Measurements from ENCODE around the gene HDAC4.
"Not testable (repeated sequence)": the region's sequence is repeated elsewhere in the genome, so short reads cannot be mapped to it uniquely, and the experiment has no call there.

The HDAC4 gene

GRCh38 chr2:239050252-239050649, 350.6 kb downstream of the HDAC4 start:
- DNase-seq = no peak

DNA sequence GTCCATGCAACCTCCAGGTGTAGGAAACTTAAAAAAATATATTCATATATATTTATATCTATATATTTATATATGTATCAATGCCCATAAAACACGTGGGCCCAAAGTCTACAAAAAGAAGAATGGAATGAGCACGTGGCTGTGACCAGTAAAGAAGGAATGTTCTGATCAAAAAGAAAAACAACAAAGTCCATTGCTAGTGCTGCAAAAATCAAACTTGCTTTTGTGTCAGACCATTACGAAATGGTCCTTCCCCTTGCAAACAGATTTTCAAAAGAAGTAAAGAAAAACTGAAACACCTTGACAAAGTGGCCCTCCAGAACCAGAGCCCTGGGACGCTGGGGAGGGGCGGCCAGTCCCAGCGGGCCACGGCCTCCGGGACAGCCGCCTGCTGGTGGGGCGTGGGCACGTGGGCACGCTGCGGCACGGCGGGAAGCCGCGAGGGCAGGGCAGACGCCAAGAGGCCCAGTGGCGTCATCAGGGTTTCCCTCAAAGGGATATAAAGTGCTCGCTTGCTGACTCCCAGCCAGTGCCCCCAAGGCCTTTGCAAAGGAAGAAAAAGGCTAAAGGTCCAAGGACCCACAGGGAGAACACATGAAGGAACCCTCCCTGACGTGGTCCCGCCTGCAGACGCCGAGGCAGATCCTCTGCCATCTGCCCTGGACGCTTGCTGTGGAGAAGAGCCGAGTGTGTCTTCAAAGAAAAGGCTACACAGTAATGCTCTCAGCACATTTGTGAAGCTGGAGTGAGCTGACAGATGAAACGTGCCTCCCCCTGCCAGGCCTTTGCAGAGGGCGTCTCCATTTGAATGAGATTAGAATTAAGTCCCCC, 351.2 kb downstream of the HDAC4 start:
- no peak for DNase-seq

- DNase-seq = no peak
Measured at GRCh38 chr2:239048736-239049135, 352.1 kb downstream of the HDAC4 start.

DNA sequence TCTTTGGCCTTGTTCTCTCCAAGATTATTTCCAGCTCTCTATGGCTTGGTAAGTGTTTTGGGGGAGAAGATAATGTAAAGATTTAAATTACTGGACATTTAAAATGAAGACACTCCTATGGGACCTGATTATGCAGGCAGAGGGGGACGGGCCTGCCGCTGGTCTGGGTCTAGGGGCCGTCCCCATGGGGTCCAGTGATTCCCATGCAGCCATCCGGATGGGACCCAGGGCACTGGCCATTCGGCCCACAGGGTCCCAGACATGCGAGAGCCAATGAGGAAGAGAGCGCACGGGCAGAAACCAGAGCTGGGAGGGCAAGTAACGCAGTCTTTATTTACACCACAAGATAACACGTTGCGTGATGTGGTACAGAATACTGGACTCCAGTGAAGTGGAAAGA, 353.0 kb downstream of the HDAC4 start:
- no peak for DNase-seq

GRCh38 chr2:239047420-239047819, 353.4 kb downstream of the HDAC4 start:
- no peak for DNase-seq

GRCh38 chr2:239046822-239047221, 354.0 kb downstream of the HDAC4 start:
- no peak for DNase-seq

DNA sequence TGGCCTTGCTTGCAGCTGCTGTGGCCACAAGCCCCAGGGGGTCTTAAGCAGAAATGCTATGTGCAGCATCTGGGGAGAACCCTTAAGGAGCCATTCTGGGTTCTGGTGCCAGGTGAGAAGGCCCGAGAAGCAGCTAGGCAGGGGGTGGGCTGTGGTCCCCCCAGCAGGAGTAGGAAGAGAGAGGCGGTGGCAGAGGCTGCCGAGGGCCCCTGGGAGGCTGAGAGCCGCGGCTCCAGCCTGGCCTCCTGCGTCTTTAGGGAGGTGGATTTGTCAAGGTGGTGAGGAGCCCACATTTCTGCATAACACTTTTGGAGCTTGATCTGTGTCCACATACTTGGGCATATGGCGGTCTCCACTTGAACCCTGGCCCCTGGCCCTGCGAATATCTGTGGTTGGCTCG, 356.5 kb downstream of the HDAC4 start:
- DNase-seq = no peak

DNA sequence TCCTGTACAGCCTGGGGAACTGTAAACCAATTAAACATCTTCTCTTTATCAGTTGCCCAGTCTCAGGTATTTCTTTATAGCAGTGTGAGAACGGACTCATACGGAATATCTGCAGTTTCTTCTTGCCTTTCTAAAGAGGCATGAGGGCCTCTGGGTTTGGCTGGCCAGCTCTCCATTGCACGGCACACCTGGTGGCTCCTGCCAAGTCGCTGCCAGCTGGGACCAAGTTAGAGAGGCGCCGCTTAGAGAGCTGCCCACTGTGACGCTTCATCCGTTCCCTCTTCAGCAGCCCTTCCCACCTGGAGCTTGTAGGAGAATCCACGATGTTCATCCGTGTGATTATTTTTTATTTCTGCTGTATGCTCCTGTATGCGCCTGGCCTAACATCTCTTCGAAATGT, 357.5 kb downstream of the HDAC4 start:
- no peak for DNase-seq

DNA sequence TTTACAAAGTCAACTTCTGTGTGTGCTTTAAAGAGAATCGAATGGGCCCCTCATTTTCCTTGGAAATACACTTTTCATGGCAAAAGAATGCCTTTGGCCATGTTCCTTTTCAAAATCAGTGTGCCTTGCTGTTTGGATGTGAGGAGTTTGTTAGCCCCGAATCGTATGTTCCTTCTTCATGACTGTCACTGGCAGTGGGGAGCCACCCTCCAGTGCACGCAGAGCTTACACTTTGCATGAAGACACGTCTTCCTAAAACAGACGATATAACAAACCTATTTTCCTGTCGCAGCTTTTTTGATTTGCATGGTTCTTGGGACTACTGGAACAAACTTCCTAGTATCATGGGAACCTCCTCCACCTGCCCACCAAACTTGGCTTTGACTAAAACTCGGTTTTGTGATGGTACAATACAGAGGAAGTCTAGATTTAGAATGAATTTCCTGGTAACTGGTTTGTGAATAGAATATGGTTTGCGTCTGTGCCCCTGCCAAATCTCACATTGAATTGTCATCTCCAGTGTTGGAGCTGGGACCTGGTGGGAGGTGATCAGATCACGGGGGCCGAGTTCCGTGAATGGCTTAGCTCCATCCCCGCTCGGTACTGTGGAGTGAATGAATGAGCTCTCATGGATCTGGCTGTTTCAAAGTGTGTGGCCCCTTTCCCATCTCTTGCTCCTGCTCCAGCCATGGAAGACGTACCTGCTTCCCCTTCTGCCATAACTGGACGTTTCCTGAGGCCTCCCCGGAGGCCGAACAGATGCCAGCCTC, 358.1 kb downstream of the HDAC4 start:
- no peak for DNase-seq

DNA sequence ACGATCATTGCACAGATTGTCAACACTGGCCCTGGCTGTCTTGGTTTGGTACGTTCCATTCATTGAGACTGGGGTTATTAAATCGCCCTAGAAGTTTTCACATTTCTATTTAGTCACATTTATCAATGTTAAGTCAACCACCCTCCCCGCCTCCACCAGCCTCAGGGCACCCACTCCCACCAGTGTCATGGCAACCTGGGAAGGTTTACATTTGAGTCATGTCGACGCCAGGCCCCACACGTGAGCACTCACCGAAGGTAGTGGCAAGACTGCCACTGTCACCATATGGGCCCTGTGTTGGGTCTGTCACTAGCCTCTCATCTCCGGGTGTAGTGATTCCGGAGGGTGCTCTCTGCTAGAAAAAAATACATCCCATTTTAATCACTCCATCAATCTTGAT, 358.8 kb downstream of the HDAC4 start:
- DNase-seq = no peak

GRCh38 chr2:239041062-239041461, 359.8 kb downstream of the HDAC4 start:
- no peak for DNase-seq

GRCh38 chr2:239040152-239040761, 360.6 kb downstream of the HDAC4 start:
- no peak for DNase-seq

DNA sequence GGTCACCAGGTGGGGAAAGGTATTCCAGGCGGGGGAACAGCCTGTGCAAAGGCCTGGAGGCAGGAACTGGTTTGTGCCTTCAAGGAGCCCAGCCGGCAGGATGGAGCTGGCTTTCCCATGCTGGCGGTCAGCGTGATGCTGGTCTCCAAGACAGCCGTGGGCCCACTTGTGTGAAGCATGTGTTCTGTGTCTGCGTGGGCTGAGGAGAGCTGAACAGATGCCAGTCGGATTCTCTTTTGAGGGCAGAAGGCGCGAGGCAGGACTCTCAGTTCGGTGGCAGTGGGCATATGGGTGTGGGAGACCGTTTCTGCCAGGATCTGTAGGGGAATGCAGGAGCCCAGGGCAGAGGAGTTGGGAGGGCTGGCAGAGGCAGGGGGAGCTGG, 361.4 kb downstream of the HDAC4 start:
- DNase-seq = no peak

GRCh38 chr2:239038773-239039478, 361.9 kb downstream of the HDAC4 start:
- DNase-seq = no peak

DNA sequence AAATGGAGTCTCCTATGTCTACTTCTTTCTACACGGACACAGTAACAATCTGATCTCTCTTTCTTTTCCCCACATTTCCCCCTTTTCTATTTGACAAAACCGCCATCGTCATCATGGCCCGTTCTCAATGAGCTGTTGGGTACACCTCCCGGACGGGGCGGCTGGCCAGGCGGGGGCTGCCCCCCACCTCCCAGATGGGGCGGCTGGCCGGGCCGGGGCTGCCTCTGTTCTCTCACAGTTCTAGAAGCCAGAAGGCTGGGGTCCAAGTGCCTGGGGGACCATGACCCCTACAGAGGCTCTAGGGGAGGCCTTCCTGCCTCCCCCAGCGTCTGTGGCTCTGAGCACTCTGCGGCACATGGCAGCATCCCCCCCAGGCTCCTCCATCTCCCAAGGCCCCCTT, 362.5 kb downstream of the HDAC4 start:
- DNase-seq = not testable (repeated sequence)

DNA sequence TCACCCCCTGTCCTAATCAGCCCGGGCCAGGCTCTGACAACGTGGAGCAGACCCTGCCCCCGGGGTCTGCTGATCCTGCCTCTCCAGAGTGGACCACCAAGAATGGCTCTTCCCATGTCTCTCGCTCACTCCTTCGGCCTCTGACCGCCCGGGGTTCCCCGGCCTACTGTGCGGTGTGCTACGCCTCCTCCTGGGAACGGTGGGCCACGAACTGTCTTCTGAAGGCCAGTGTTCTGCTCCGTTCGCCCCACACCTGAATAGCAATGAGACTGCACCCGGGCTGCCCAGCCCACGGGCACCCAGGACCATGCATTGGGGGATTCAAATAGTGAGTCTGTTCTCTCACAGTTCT, 363.3 kb downstream of the HDAC4 start:
- DNase-seq = no peak

DNA sequence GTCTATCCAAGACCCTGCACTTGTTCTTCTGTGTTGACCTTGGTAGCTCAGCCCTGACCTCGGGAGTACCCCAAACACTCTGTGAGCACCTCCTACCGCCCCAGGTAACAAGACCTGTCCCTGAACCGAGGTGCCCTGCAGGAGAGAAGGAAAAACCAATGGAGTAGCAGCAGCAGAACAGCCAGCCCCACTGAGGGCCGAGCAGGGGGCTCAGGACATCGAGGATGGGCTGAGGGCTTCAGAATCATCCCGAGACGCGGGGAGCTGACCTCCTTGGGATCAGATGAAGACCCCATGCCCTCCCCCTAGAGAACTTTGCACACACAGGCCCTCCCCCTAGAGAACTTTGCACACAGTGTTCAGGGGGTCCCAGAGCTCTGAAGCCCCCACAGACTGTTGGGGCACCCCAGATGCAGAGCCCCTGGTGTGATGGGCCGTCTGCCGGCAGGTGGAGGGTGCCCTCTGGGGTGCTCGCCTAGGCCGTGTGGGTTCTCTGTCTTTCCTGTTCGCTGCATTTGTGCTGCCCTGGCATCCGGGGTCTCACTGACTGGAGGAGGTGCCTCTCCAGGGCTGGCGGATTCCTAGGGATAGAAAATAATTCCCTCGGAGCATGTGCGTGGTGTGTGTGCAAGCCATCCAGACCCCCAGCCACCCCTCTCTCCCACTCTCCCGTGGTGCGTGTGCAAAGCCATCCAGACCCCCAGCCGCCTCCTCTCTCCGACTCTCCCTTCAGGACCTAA, 363.8 kb downstream of the HDAC4 start:
- DNase-seq = no peak

- no peak for DNase-seq
Measured at GRCh38 chr2:239035997-239036731, 364.7 kb downstream of the HDAC4 start.

DNA sequence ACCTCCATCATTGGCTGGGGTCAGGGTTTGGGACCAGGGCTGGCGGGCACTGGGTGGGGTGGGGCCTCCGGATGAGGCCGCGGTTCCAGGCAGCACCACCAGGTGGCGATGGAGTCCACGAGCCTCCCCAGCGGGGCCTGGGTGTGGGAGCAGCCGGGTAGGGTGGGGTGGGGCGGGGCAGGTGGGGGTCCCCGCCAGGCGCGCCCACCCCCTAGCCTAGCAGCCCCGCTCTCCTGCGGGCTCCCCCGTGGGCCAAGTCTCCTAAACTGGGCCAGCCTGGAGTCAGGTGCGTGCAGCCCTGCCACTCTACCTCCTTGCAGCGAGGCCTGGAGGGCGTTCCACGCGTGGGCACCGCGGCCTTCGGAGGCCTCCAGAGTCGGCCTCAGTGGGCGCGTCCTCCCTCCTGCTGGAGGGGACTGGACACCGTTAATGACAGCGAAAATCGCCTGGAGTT, 365.4 kb downstream of the HDAC4 start:
- peak; percentile 89 for DNase-seq

DNA sequence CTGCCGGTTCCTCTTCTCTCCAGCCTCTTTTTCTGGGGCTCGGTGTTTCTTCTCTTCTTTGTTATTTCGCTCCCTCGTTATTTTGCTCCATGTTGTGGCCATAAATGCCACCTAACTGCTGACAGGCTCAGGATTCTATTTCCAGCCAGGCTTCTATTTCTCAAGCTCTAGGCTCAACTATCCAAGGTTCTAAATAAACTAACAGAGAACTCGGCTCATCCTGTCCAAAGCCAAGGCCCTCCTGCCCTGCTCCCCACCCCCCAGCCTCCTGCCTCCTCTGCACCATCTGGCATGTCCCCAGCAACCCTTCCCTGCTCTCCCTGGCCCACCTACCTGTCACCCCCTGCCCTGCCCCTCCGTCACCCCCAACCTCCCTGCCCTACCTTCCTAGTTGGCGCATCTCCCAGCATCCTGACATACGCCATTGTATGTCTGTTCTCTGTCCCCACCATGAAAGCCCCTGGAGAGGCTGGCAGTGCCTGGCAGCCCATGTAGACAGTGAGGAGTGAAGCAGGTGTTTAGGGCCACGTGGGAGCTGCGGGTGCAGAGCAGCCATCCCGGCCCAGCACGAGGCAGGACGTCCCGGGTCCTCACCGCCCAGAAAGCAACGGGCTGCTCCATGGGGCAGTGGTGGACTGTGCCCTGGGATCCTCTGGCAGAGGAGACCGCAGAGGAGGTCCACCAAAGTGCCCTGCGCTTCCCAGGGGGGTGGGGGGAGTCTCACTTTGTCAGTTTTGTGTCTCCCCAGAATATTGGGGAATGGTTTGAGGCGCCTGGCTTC, 366.1 kb downstream of the HDAC4 start:
- DNase-seq = no peak

All from stimulated activated CD8-positive, alpha-beta memory T cell treated with anti-CD3 and anti-CD28 coated beads, Interleukin-4, amount 100 ng/mL, for 48 hours (primary cell).